NCI-H446 treated with DMSO at 0.1 percent for 48 hours (cell line): ENCODE data around the gene ARHGEF28.
A peak's percentile ranks its signal among the peaks of the same experiment; 100 is the strongest.

ENCODE experiments used
- DNase-seq: peaks from one replicate; lab custom pipeline; 2025; lab: John Stamatoyannopoulos, UW

Gene ARHGEF28

GRCh38 chr5:73816656-73817420 lies 190.8 kb downstream of the ARHGEF28 start:
- DNase-seq, result no peak

- no peak for DNase-seq
Measured at GRCh38 chr5:73818357-73818756, 192.4 kb downstream of the ARHGEF28 start.

DNA sequence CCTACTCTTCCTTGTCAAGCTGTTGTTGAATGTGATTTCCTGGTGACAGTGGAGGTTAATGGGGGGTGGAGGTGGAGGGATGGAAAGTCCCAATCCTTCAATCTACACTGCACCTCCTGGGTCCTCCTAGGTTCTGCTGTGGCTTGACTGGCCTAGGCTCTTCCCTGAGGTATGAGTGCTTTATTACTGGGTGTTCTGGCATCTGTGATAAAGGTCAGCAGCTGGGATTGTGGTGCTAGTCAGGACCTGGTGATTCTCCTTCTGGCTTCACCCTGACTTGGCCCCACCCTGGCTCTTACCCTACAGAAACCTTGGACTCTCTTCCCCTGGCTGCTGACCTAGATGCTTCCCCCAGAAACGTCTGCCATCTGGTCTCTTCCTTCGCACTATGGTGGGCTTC lies 194.3 kb downstream of the ARHGEF28 start:
- DNase-seq, result no peak

DNA sequence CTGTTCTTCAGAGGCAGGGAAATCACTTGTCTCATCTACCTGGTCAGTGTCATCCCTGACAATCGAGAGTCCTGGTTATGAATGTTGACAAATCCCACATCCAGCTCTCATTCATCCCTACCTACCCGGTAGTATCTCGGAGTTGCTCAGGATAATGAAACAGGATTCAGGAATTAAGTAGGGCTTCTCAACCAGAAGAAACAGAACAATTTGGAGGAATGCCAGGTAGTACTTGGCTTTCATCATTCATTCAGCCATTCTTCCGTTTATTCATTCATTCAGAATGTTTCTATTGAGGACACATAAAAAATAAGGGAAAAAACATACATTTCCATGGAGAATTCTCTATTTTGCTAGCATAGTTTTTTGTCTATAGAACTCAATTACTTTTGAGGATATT lies 195.0 kb downstream of the ARHGEF28 start:
- no peak for DNase-seq

- DNase-seq, result no peak
Measured at GRCh38 chr5:73822278-73822988, 196.4 kb downstream of the ARHGEF28 start.

- peak; percentile 2 for DNase-seq
Measured at GRCh38 chr5:73822989-73823339, 197.0 kb downstream of the ARHGEF28 start.

- DNase-seq, result no peak
Measured at GRCh38 chr5:73823508-73823925, 197.5 kb downstream of the ARHGEF28 start.

GRCh38 chr5:73825199-73825598 lies 199.2 kb downstream of the ARHGEF28 start:
- no peak for DNase-seq

- no peak for DNase-seq
Measured at GRCh38 chr5:73825736-73826135, 199.7 kb downstream of the ARHGEF28 start.

GRCh38 chr5:73826301-73827105 lies 200.5 kb downstream of the ARHGEF28 start:
- DNase-seq, result no peak

- no peak for DNase-seq
Measured at GRCh38 chr5:73827106-73827450, 201.1 kb downstream of the ARHGEF28 start.

DNA sequence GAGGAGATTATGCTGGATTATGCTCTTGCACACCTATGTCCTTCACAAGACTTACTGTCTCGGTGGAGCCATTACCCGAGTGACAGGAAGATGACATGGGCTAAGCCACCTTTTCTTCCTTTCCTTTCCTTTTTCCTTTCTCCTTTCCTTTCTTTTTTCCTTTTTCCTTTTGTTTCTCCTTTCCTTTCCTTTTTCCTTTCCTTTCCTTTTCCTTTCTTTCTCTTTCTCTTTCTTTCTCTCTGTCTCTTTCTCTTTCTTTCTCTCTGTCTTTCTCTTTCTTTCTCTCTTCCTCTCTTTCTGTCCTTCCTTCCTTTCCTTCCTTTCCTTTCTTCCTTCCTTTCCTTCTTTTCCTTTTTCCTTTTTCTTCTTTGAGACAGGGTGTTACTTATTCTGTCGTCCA lies 202.5 kb downstream of the ARHGEF28 start:
- DNase-seq, result no peak

DNA sequence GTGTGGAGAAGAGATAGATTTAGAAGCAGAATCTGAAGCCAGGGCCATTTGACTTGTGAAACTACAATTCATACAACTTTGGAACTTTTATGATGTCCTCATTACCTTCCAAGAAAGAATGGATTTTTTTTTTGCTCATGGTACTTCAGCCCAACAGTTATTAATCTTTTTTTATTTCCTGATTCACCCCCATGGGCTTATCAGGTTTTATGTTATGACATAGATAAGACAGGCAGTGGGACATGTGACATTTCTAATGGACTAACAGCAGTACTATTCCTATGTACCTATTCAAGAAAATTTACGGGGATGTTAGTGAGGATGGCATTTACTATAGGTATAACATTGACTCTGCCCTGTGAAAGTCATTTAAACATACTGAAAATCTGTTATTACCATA lies 204.7 kb downstream of the ARHGEF28 start:
- DNase-seq, result no peak

DNA sequence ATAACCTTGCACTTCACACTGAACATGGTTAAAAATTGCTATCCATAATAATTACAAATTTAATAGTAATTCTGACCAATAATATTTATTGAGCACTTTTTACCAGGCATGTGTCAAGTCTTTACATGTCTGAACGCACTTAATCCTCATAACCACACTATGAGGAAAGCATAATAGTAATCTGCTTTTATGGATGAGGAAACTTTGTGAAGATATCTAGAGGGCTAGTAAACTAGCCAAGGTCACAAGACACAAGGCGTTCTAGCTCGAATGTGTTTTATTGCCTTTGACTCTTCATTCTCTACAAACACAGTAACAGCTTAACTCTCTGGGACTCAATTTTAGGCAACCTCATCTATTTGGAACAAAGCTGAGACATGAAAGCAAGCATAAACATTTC lies 205.1 kb downstream of the ARHGEF28 start:
- no peak for DNase-seq

GRCh38 chr5:73834693-73835092 lies 208.7 kb downstream of the ARHGEF28 start:
- no peak for DNase-seq

DNA sequence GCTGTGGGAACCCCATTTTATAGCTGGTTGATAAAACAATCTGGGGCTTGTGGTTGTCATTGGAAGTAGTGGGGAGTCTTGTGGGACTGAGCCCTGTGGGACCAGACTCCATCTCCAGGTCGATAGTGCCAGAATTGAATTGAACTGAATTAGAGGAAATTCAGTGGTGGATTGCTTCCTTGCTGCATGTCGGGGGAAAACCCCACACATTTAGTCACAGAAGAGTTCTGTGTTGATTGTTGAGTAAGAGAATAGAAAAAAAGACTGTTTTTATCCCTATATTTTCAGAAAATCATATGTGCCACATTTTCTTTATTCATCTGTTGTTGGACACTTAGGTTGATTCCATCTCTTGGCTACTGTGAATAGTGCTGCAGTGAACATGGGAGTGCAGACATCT lies 209.7 kb downstream of the ARHGEF28 start:
- DNase-seq, result no peak

GRCh38 chr5:73836607-73837006 lies 210.6 kb downstream of the ARHGEF28 start:
- DNase-seq, result no peak

DNA sequence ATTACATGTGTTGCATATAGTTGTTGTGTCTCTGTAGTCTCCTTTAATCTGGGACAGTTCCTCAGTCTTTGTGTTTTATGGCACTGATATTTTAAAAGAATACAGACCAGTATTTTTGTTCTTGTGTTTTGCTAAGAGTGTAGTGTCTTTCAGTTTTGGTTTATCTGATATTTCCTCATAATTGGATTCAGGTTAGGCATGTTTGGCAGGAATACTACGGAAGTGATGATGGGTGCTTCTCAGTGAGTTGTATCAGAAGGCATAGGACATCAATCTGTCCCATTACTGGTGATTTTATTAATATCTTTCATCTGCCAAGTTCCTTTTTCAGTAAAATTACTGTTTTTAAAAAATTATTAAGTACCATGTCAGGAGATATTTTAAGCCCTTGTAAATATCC lies 212.9 kb downstream of the ARHGEF28 start:
- DNase-seq, result no peak

GRCh38 chr5:73841641-73842040 lies 215.6 kb downstream of the ARHGEF28 start:
- no peak for DNase-seq

- DNase-seq, result no peak
Measured at GRCh38 chr5:73844165-73844564, 218.2 kb downstream of the ARHGEF28 start.

- no peak for DNase-seq
Measured at GRCh38 chr5:73851471-73852181, 225.6 kb downstream of the ARHGEF28 start.

DNA sequence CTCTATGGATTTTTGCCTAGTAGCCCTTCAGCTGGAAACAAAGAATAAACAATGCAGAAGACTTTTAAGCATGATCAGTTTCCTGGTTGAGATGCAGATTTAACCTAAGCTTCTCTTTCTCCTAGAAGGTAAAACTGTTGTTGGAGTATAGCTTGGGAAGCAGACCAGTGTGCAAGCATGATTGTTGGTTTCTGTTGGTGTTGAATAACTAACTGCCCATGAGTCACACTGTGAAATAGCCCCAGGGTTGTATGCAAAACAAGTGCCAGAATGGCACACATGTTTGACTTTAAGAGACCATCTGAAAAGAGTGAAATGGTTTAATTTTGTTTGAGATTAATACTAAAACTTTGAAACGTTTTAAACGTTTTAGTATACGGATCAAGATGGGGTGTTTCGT lies 227.1 kb downstream of the ARHGEF28 start:
- DNase-seq, result no peak
